Measurements from ENCODE around the gene ZDHHC1.
"Not testable (repeated sequence)": the region's sequence is repeated elsewhere in the genome, so short reads cannot be mapped to it uniquely, and the experiment has no call there.

ZDHHC1 gene

DNA sequence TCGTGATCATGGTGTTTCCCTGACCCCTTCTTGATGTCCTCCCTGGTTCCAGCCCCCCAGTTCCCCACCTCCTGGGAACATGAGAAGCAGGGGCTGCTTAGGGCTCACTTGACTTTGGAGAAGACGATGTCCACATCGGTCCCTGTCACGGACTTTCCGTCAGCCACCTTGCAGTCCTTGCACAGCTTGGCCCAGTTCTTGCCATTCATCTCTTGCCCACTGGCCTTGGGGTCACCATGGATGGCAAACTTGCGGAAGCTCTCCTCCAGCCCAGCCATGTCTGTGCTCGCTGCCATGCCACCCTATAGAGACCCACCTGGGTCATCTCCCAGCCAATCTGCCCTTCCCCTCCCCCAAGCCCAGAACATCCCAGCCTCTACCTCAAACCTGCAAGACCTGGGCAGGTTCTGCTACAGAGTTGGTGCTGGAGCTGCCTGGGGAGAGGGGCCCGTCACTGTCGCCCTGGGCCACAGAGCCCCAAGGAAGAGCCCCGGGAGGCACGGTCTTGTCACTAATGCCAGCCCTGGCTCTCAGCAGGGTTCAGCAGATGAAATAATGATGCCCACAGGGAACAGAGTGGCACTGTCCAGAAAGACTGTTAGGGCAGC lies 25.4 kb downstream of the ZDHHC1 start:
- Mint-ChIP-seq H3K9me3 (no peaks in the 10 kb centered on the region), H3K27me3 (peaks cover 31% of the 10 kb centered on the region), H3K4me3 (no peak overlapping the region), H3K27ac (ENCODE audit: low read depth) (no peak overlapping the region), H3K4me1 (peaks cover 10% of the 10 kb centered on the region), H3K36me3 (ENCODE audit: insufficient read depth) (peaks cover 3% of the 10 kb centered on the region)
- ATAC-seq (replicated peaks; ENCODE audit: extremely low read depth, poor library complexity, severe bottlenecking) (no peak), DNase-seq (ENCODE audit: low spot score in 2 of 2) (no peak)

- Mint-ChIP-seq H3K4me3 (no peak overlapping the region), H3K27me3 (peaks cover 31% of the 10 kb centered on the region), H3K9me3 (no peaks in the 10 kb centered on the region), H3K27ac (ENCODE audit: low read depth) (no peak overlapping the region), H3K4me1 (peaks cover 10% of the 10 kb centered on the region), H3K36me3 (ENCODE audit: insufficient read depth) (peaks cover 3% of the 10 kb centered on the region)
- no peak for ATAC-seq (replicated peaks; ENCODE audit: extremely low read depth, poor library complexity, severe bottlenecking)
- DNase-seq (ENCODE audit: low spot score in 2 of 2): no peak
Measured at GRCh38 chr16:67389911-67390815, 26.1 kb downstream of the ZDHHC1 start.

DNA sequence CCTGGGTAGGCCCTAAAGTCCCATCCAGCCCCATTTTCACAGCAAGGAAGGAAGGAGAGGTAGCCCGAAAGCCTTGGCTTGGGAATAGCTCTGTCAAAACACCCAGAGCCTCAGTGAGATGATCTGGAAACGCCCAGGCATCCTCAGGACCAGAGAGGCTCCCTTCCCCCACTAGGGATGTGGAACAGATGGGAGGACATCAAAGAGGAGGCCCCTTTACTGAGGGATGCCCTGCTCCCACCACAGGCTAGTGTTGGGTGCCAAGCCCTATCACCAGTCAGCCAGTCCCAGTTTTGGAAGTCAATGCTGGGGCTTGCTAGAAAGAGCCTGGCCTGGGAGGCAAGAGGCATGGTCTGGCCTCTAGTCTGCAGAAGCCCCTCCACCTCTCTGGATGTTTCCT lies 27.7 kb downstream of the ZDHHC1 start:
- no peak for DNase-seq (ENCODE audit: low spot score in 2 of 2)
- Mint-ChIP-seq H3K4me1 (peaks cover 2% of the 10 kb centered on the region), H3K27ac (ENCODE audit: low read depth) (no peak overlapping the region), H3K36me3 (ENCODE audit: insufficient read depth) (no peaks in the 10 kb centered on the region), H3K4me3 (no peak overlapping the region), H3K9me3 (no peaks in the 10 kb centered on the region), H3K27me3 (peaks cover 21% of the 10 kb centered on the region)
- no peak for ATAC-seq (replicated peaks; ENCODE audit: extremely low read depth, poor library complexity, severe bottlenecking)

DNA sequence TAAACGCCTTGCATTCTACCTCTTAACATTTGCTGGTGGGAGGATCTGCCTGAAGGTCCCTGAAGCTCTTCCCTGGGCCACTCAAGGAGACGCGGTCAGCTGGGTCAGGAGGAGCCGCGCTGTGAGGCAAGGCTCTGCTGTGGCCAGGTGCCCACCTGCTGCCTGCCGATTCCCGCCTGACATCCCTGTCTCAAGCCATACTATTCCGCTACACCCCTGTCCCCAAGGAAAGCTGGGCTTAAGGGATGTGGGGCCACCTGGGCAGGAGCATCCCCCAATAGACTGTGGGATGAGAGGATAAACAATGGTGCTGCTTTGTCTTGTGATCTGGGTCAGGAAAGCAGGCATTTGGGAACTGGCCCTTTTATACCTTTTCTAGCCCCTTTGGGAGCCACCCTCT lies 28.1 kb downstream of the ZDHHC1 start:
- Mint-ChIP-seq H3K27ac (ENCODE audit: low read depth) (no peak overlapping the region), H3K9me3 (no peaks in the 10 kb centered on the region), H3K4me1 (no peaks in the 10 kb centered on the region), H3K4me3 (no peak overlapping the region), H3K36me3 (ENCODE audit: insufficient read depth) (no peaks in the 10 kb centered on the region), H3K27me3 (peaks cover 19% of the 10 kb centered on the region)
- ATAC-seq (replicated peaks; ENCODE audit: extremely low read depth, poor library complexity, severe bottlenecking): no peak
- DNase-seq (ENCODE audit: low spot score in 2 of 2): no peak

DNA sequence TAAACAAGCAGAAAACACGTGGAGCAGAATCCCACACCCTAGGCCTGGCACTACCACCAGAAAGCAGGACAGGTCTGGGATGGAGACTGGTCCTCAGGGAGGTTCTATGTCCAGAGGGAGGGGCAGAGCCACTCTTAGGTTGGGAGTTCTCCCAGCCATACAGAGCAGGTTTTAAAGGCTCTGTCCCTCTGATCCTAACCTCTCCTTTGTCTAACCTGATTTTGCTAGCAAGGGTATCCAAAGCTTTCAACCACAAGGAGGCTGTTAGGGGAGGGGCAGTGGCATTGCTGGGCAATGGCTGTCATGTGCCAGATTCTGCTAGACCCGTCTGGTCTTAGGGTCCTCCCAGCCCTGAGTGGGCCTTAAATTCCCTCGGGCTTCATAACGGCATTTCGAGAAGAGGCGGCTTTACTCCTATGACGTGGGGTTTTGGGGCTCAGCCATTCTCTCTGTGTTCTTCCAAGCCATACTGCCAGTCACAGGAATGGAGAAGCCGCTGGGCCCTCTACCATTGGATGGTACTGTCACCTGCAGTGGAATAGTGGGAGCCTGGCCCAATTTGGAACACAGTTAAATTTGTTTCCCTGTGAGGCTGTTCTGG lies 28.7 kb downstream of the ZDHHC1 start:
- Mint-ChIP-seq H3K9me3 (no peaks in the 10 kb centered on the region), H3K4me3 (no peak overlapping the region), H3K36me3 (ENCODE audit: insufficient read depth) (no peaks in the 10 kb centered on the region), H3K4me1 (no peaks in the 10 kb centered on the region), H3K27ac (ENCODE audit: low read depth) (no peak overlapping the region), H3K27me3 (peaks cover 16% of the 10 kb centered on the region)
- ATAC-seq (replicated peaks; ENCODE audit: extremely low read depth, poor library complexity, severe bottlenecking) (no peak), DNase-seq (ENCODE audit: low spot score in 2 of 2) (no peak)

DNA sequence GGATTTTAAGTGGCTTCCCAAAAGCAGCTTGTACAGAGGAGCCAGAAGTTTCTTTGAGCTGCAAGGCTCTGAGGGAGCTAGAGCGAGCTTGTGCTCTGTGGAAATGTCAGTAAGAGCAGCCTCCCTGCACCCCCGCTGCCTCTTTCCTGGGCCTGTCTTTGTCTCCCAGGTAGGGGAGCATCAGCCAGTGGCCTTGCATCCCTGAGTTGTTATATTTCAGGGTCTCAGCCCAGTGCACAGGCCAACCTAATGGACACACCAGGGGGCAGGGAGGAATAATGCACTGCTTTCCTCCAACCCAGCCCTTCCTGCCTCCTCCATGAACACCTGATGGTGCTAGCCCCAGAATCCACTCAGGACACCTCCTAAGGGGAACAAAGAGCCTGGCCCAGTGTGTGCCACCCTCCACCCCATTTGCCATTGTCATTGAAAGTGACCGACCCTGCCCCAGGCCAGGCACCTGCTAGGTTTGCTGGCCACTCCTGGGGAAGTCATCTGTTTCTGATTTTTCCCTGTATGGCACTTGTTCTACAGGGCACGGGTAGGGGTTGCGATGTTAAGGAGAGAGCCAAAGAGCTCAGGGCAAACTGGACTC lies 29.3 kb downstream of the ZDHHC1 start:
- peaks cover 9% of the 10 kb centered on the region for H3K27me3 Mint-ChIP-seq
- no peak overlapping the region for H3K4me3 Mint-ChIP-seq
- H3K9me3 Mint-ChIP-seq: no peaks in the 10 kb centered on the region
- H3K4me1 Mint-ChIP-seq: no peaks in the 10 kb centered on the region
- ATAC-seq (replicated peaks; ENCODE audit: extremely low read depth, poor library complexity, severe bottlenecking): no peak
- DNase-seq (ENCODE audit: low spot score in 2 of 2): no peak
- H3K27ac Mint-ChIP-seq (ENCODE audit: low read depth): no peak overlapping the region
- no peaks in the 10 kb centered on the region for H3K36me3 Mint-ChIP-seq (ENCODE audit: insufficient read depth)

GRCh38 chr16:67384778-67385510 lies 31.3 kb downstream of the ZDHHC1 start:
- H3K4me1 Mint-ChIP-seq: no peaks in the 10 kb centered on the region
- ATAC-seq (replicated peaks; ENCODE audit: extremely low read depth, poor library complexity, severe bottlenecking) (no peak), DNase-seq (ENCODE audit: low spot score in 2 of 2) (no peak)
- H3K27ac Mint-ChIP-seq (ENCODE audit: low read depth): no peak overlapping the region
- no peaks in the 10 kb centered on the region for H3K9me3 Mint-ChIP-seq
- H3K36me3 Mint-ChIP-seq (ENCODE audit: insufficient read depth): no peaks in the 10 kb centered on the region
- H3K4me3 Mint-ChIP-seq: no peak overlapping the region
- no peaks in the 10 kb centered on the region for H3K27me3 Mint-ChIP-seq

DNA sequence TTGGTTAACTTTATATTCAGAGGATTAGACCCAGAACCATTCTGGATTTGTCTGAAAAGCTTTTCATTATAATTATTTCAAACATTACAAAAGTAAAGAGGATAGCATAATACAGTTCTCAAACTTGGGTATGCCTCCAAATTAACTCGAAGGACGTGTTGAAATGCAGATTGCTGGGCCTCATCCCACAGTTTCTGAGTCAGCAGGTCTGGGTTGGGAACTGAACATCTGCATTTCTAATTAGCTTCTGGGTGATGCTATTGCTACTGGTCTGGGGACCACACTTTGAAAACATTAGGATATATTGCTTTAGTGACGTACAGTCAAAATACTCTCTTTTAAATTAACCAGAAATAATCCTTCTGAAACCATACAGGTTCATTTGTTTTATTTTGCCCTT lies 33.0 kb downstream of the ZDHHC1 start:
- Mint-ChIP-seq H3K27ac (ENCODE audit: low read depth) (no peak overlapping the region), H3K4me3 (no peak overlapping the region), H3K36me3 (ENCODE audit: insufficient read depth) (no peaks in the 10 kb centered on the region), H3K4me1 (no peaks in the 10 kb centered on the region), H3K9me3 (no peaks in the 10 kb centered on the region), H3K27me3 (no peaks in the 10 kb centered on the region)
- no peak for DNase-seq (ENCODE audit: low spot score in 2 of 2)
- ATAC-seq (replicated peaks; ENCODE audit: extremely low read depth, poor library complexity, severe bottlenecking): no peak

DNA sequence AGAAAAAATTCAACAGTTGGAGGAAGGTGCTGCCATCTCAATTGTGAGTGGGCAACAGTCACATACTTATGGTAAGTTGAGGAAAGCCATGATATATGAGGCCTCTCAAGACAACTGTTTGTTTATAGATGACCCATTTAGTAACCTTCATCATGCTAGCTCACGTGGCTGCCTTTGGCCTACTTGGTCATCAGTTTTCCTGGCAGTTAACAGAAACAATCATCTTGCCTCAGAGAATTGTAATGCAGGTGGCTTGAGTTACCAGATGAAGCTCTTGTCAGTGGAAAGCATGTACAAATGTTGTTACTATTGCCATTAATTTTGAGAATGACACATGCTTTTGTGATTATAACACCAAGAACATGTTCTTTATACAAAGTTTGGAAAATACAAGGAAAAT lies 37.6 kb downstream of the ZDHHC1 start:
- H3K27ac Mint-ChIP-seq (ENCODE audit: low read depth): no peak overlapping the region
- ATAC-seq (replicated peaks; ENCODE audit: extremely low read depth, poor library complexity, severe bottlenecking) (no peak), DNase-seq (ENCODE audit: low spot score in 2 of 2) (no peak)
- peaks cover 7% of the 10 kb centered on the region for H3K27me3 Mint-ChIP-seq
- no peaks in the 10 kb centered on the region for H3K4me1 Mint-ChIP-seq
- H3K36me3 Mint-ChIP-seq (ENCODE audit: insufficient read depth): peaks cover 2% of the 10 kb centered on the region
- H3K9me3 Mint-ChIP-seq: no peaks in the 10 kb centered on the region
- no peak overlapping the region for H3K4me3 Mint-ChIP-seq

- not testable (repeated sequence) for H3K36me3 Mint-ChIP-seq (ENCODE audit: insufficient read depth); H3K4me3 Mint-ChIP-seq; H3K27ac Mint-ChIP-seq (ENCODE audit: low read depth); H3K27me3 Mint-ChIP-seq; ATAC-seq (replicated peaks; ENCODE audit: extremely low read depth, poor library complexity, severe bottlenecking); DNase-seq (ENCODE audit: low spot score in 2 of 2); H3K9me3 Mint-ChIP-seq; H3K4me1 Mint-ChIP-seq
Measured at GRCh38 chr16:67376012-67376411, 40.3 kb downstream of the ZDHHC1 start.

DNA sequence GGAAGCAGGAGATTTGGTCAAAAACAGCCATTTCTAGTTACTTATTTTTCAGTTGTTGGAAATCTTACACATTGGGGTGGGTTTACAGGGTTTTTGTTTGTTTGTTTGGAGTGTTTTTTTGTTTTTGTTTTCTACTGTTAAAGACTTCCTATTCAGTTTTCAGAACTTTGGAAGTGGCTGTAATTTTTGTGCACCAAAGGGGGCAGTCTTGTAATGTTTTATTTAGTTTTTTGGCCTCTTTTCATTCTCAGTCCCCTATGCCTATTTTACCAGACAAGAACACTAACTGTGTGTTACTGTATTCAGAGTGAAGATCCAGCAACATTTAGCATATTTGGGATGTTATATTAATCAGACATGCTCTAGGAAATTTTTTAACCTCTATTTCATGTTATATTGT lies 43.6 kb downstream of the ZDHHC1 start:
- Mint-ChIP-seq H3K36me3 (ENCODE audit: insufficient read depth) (peaks cover 2% of the 10 kb centered on the region), H3K4me3 (no peak overlapping the region), H3K27ac (ENCODE audit: low read depth) (no peak overlapping the region), H3K27me3 (peaks cover 7% of the 10 kb centered on the region), H3K4me1 (no peaks in the 10 kb centered on the region), H3K9me3 (no peaks in the 10 kb centered on the region)
- ATAC-seq (replicated peaks; ENCODE audit: extremely low read depth, poor library complexity, severe bottlenecking): no peak
- DNase-seq (ENCODE audit: low spot score in 2 of 2): no peak

DNA sequence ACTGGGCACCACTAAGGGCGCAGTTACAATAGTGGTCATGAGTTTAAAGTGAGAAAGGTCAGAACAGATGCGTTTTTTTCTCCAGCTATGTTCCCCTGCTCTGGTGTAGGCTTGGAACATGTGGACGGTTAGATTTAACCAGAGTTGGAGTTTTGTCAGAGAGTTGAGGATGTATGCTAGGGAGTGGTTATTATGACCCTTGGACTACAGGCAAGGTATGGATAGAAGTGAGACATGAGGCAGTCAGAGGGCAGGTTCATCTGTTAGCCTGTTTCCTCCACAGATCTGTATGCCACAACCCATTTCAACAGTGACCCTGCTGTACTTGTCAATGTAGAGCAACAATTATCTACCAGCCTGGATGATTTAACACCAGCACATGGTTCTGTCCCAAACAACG lies 45.6 kb downstream of the ZDHHC1 start:
- H3K27me3 Mint-ChIP-seq: peaks cover 7% of the 10 kb centered on the region
- no peak overlapping the region for H3K4me3 Mint-ChIP-seq
- DNase-seq (ENCODE audit: low spot score in 2 of 2): no peak
- no peak for ATAC-seq (replicated peaks; ENCODE audit: extremely low read depth, poor library complexity, severe bottlenecking)
- H3K4me1 Mint-ChIP-seq: no peaks in the 10 kb centered on the region
- H3K9me3 Mint-ChIP-seq: no peaks in the 10 kb centered on the region
- no peak overlapping the region for H3K27ac Mint-ChIP-seq (ENCODE audit: low read depth)
- peaks cover 2% of the 10 kb centered on the region for H3K36me3 Mint-ChIP-seq (ENCODE audit: insufficient read depth)

All from central memory CD8-positive, alpha-beta T cell (primary cell).